ENCODE results near the gene RRP12.

Gene RRP12

GRCh38 chr10:97406064-97406463 is 4.9 kb upstream of the RRP12 start:
- no peak for DNase-seq

GRCh38 chr10:97404044-97404443 is 2.9 kb upstream of the RRP12 start:
- no peak for DNase-seq

- no peak for DNase-seq
Measured at GRCh38 chr10:97401455-97401919, 347 bp upstream of the RRP12 start.

- DNase-seq, result no peak
Measured at GRCh38 chr10:97399843-97400545, 1.1 kb downstream of the RRP12 start.

DNA sequence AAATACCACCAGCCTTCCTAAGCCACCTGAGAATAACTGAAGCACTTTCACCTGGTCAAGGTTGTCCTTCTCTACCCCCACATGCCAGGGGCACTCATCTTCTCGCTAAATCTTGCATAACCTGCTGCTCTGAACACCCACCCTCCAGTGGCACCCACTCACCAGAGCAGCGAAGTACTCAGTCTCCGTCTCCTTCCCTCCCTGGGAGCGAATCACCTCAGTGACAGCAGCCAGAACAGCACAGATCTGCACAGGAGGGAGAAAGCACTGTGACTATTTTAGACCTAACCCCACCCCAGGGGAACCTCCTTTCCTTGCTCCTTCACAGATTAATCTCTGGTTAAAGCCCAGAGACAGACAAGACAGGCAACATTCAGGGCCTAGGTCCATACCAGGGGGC is 5.1 kb downstream of the RRP12 start:
- DNase-seq, result no peak

GRCh38 chr10:97393034-97393573 is 8.0 kb downstream of the RRP12 start:
- no peak for DNase-seq

DNA sequence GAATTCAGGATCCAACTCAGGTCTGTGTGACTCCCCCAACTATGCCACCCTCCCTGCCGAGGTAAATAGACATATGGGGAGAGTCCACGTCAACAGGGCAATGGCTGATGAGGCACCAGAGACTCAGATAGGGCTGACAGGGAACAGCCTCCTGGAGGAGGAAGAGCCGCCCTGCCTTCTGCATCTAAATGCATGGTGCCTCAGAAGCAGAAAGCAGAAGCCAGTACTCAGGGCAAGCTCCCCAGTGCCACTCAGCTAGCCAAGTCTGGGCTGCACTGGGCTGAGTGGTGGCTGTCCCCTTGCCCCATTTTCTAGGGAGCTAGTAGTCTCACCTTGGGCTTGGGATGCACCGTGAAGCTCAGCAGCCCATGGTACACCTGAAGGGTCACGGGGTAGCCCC is 11.0 kb downstream of the RRP12 start:
- no peak for DNase-seq

- no peak for DNase-seq
Measured at GRCh38 chr10:97388152-97388551, 13.0 kb downstream of the RRP12 start.

GRCh38 chr10:97385565-97385964 is 15.6 kb downstream of the RRP12 start:
- no peak for DNase-seq

- no peak for DNase-seq
Measured at GRCh38 chr10:97384641-97385040, 16.5 kb downstream of the RRP12 start.

DNA sequence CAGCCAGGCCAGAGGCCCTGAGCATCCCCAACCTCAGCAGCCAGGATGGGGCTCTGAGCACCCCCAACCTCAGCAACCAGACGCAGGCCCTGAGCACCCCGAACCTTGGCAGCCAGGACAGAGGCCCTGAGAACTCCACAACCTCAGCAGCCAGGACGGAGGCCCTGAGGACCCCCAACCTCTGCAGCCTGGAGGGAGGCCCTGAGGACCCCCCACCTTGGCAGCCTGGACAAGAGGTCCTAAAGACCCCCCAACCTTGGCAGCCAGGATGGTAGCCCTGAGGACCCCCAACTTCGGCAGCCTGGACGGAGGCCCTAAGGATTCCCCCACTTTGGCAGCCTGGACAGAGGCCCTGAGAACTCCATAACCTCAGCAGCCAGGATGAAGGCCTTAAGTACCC is 17.0 kb downstream of the RRP12 start:
- DNase-seq, result no peak

DNA sequence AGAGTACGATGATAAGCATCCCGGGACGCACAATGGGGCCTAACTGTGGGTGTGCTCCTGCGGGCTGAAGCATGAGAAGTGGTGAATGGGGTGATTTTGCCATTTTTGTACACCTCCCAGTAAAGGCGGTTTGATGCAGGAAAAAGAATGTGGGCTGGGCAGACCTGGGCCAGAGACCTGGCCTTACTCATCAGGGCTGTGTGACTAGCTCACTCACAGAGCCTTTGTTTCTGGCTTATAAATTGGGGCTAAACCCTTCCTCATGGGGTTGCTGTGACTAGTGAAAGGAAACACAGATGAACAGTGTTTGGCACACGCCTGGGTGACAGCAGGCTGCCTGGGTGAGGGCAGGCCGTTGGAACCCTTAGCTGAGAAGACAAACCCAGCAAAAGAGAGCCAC is 18.0 kb downstream of the RRP12 start:
- no peak for DNase-seq

GRCh38 chr10:97381626-97382025 is 19.5 kb downstream of the RRP12 start:
- DNase-seq, result no peak

- DNase-seq, result no peak
Measured at GRCh38 chr10:97380516-97380915, 20.6 kb downstream of the RRP12 start.

DNA sequence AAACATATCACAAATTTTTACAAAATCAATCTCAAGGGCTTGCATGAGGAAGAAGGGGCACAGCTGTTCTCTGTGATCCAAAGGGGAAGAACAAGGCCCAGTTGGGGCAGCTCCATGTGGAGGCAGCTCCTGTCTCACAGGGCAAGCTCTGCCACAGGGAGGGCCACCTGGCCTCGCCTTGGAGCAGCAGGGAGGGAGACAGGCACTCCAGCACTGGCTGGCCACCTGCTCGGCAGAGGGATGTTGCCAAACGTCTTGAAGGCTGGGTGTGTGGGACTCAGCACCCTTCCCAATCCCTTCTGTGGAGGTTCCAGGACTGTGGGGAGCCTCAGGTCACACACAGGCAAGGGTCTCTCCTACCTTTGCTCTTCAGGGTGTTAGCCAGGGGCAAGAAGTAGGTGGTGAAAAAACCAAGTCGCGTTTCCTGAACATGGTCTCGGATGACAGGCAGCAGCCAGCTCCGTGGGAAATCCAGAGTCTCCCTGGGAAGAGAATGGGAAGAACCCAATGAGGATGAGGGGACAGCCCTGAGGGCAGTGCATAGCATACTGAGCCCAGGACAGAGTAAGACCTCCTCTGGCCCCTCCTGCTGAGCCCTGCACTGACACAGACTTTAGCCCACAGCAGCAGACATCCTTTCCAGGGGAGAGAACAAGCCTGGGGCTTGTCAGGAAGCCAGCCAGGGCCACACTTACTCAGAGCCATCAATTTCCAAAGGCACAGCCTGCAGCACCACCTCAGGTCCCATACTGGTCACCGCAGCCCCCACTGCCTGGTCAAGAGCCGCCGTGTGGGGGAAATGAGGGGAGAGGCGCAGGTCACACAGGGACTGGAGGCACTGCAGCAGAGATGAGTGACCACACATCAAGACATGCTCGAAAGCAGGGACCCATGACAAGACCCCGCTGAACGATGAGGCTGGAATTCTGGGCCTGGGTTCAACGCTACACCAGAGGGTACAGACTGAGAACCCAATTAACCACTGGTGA is 21.9 kb downstream of the RRP12 start:
- no peak for DNase-seq

DNA sequence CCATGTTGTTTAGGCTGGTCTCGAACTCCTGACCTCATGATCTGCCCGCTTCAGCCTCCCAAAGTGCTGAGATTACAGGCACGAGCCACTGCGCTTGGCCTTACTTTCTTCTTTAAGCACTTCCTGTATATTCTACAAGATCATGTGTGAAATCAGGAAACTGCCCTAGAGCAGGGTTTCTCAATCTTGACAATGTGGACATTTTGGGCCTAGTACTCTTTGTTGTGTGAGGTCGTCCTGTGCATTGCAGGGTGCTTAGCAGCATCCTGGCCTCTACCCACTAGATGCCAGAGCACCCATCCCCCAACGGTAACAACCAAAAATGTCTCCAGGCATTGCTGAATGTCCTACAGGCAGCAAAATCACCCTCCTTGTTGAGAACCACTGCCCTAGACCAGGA is 24.7 kb downstream of the RRP12 start:
- DNase-seq, result no peak

DNA sequence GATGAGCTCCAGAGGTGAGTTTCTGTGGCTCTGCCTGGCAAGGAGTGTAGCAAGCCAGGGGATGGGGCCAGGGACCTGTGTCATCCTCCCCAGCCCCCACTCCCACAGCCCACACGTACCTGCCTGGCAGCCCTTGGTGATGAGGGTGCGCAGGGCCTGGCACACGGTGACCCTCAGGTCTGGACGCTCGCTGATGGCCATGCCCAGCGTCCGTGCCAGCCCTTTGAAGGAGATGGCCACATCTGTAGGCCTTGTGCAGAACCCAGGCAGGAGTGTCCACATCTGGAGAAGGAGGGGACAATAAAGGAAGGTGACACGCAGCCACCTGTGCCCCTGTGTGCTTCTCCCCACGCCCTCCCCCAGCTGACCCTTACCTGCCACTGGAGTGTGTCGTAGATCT is 27.7 kb downstream of the RRP12 start:
- no peak for DNase-seq

- DNase-seq, result no peak
Measured at GRCh38 chr10:97372233-97372875, 28.8 kb downstream of the RRP12 start.

DNA sequence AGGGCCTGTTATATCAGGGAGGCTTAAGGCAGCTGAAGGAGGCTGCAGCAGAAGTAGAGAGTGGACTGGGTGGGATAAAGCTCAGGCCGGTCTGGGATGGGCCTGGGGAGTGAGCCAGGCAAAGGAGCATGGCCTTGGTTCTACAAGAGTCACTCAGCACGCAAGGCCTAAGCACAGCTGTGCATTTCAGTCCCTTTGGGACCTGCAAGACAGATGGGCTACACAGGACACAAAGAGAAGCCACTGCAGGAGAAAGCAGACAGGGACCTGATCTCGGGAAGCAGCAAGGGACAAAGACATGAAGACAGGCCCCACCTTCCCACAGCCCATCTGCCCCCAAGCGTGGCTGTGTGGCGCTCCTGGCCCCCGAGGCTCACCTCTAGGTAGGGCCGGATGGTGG is 29.4 kb downstream of the RRP12 start:
- no peak for DNase-seq

GRCh38 chr10:97367126-97367649 is 34.0 kb downstream of the RRP12 start:
- DNase-seq, result no peak

DNA sequence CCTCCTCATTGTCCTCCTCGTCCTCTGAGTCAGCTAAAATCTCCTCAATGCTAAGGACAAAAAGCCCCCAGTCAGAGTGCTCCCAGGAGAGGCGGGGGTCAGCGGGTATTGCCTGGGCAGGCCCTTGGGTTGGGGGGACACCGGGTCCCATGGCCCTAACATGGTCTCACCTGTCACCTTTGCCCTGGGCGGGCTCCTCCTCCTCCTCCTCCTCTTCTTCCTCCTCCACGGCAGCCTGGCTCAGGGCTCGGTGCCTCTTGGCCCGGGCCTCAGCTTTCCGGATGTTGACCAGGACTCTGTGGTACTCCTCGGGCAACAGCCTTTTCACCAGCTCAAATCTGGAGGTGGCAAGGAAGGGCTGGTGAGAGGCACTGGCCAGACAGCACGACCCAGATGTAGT is 34.6 kb downstream of the RRP12 start:
- no peak for DNase-seq

DNA sequence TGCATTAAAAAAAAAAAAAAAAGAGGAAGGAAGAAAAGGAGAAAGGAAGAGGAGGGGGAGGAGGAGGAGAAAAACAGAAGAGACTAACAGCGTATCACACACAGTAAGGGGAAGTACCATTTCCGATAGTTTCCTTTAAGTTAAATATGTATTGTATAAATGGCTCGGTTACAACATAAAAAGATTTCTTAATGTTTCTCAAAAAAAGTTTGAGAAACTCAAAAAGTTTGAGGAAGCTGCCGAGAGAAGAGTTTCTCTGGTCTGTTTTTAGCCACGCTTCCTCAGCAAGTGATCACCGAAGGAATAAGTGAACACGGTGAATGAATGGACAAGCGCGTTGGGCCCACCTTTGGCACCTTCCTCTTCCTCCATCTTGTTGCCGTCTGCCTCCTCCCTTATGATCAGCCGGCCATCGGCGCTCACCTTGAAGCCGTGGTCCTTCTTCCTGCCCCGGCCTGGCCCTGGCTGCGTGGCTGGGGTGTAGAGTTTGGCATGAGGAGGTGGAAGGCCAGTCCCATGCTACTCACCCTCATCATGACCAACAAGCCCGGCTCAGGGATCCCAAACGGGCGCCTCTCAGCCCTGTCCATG is 35.3 kb downstream of the RRP12 start:
- no peak for DNase-seq

DNA sequence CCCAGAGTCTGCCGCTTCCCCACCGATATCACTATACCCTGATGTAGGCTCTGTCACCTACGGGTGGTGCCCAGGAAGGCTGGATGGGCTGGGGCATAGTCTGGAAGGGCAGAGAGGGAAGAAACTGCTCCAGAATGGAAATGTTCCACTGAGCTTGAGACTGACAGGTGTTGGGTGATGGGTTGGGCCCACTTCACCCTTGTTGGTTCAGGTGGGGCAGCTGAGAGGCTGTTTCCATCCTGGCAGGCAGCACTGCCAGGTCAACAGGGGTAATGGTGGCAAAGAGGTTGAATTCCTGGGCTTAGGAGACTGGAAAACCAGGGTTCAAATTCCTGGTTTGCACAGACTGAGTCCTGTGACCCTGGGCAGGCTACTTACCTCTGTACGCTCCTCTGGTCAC is 38.1 kb downstream of the RRP12 start:
- DNase-seq, result no peak
